ENCODE data around the gene CYP2D6. TPM values are rescaled to one million over a fixed set of nuclear protein-coding genes. Genes with fewer than 3 reads are reported as not detected.
"Not testable (repeated sequence)": the region's sequence is repeated elsewhere in the genome, so short reads cannot be mapped to it uniquely, and the experiment has no call there.

Gene CYP2D6
- total and polyA plus RNA-seq, 3 donors from 2014 or later: 0.54 to 2.0 (median 1.4) TPM

DNA sequence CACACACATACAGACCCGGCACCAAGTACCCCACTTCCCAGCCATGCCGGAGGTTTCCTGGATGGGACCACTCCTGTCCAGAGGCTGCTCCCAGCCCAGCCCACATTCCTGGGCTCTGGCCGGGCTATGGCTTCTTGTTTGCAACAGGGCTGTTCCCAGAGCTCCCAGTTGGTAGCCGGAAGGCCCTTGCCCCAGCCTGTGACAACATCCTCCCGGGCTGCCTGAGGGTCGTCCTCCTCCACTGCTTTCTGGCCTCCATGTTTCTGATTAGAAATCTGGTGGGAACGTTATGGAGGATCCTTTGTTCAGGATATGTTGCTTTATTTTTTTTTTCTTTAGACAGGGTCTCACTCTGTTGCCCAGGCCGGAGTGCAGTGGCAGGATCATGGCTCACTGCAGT lies 952 bp upstream of the CYP2D6 start:
- no peaks in the 10 kb centered on the region for H3K36me3 ChIP-seq (ENCODE audit: low read depth, missing control alignments)
- no peaks in the 10 kb centered on the region for H3K27me3 ChIP-seq
- no peaks in the 10 kb centered on the region for H3K9me3 ChIP-seq
- intact Hi-C loops (cut with DNase I; ENCODE audit: low total_unique reads): no loop called here
- no peak for TF ChIP-seq POLR2A (IDR thresholded peaks at IDR 0.05)
- TF ChIP-seq, protein P1, sequence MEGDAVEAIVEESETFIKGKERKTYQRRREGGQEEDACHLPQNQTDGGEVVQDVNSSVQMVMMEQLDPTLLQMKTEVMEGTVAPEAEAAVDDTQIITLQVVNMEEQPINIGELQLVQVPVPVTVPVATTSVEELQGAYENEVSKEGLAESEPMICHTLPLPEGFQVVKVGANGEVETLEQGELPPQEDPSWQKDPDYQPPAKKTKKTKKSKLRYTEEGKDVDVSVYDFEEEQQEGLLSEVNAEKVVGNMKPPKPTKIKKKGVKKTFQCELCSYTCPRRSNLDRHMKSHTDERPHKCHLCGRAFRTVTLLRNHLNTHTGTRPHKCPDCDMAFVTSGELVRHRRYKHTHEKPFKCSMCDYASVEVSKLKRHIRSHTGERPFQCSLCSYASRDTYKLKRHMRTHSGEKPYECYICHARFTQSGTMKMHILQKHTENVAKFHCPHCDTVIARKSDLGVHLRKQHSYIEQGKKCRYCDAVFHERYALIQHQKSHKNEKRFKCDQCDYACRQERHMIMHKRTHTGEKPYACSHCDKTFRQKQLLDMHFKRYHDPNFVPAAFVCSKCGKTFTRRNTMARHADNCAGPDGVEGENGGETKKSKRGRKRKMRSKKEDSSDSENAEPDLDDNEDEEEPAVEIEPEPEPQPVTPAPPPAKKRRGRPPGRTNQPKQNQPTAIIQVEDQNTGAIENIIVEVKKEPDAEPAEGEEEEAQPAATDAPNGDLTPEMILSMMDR (IDR thresholded peaks at IDR 0.05): no peak
- no peak overlapping the region for H3K4me3 ChIP-seq
- no peaks in the 10 kb centered on the region for H3K4me1 ChIP-seq
- H3K27ac ChIP-seq: no peak overlapping the region
- 66 to 74% methylated on average over 8 of the region's 8 CpGs for WGBS, 2 donors
- DNase-seq: no peak

DNA sequence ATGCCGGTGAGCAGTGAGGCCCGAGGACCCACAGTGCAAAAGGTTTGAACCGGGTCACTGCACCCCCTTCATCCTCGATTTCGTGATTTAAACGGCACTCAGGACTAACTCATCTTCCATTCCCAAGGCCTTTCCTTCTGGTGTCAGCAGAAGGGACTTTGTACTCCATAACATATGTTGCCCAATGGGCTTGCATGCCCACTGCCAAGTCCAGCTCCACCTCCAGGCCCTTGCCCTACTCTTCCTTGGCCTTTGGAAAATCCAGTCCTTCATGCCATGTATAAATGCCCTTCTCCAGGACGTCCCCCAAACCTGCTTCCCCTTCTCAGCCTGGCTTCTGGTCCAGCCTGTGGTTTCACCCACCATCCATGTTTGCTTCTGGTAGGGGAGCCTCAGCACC lies 428 bp downstream of the CYP2D6 start:
- H3K27ac ChIP-seq; H3K4me1 ChIP-seq; H3K9me3 ChIP-seq; H3K27me3 ChIP-seq; H3K4me3 ChIP-seq; H3K36me3 ChIP-seq (ENCODE audit: low read depth, missing control alignments); DNase-seq; intact Hi-C loops (cut with DNase I; ENCODE audit: low total_unique reads): not testable (repeated sequence)
- WGBS, 2 donors: 0 to 67% methylated on average over 1 of the region's 7 CpGs

DNA sequence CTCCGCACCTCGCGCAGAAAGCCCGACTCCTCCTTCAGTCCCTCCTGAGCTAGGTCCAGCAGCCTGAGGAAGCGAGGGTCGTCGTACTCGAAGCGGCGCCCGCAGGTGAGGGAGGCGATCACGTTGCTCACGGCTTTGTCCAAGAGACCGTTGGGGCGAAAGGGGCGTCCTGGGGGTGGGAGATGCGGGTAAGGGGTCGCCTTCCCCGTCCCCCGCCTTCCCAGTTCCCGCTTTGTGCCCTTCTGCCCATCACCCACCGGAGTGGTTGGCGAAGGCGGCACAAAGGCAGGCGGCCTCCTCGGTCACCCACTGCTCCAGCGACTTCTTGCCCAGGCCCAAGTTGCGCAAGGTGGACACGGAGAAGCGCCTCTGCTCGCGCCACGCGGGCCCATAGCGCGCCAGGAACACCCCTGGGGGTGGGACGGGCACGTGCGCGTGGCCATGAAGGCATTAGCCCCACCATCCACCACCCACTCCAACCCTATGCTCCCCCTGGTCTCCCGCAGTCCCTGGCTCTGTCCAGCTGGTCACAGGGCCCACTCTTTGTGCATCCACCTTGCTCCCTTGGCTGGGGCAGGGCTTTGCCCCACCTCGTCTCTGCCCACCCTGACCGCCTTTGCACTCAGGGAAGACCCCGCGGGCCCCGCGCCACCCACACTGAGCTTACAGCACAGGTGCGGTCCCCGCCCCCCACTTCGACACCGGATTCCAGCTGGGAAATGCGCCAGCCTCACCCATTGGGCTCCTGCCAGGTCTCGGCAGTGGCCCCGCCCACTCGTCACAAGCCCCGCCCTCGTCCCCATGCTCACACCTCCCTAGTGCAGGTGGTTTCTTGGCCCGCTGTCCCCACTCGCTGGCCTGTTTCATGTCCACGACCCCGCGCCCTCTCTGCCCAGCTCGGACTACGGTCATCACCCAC lies 1.6 kb downstream of the CYP2D6 start:
- peak; percentile 51 for DNase-seq
- intact Hi-C loops (cut with DNase I; ENCODE audit: low total_unique reads): not testable (repeated sequence)
- 37 to 72% methylated on average over 41 to 55 of the region's 65 CpGs for WGBS, 2 donors

DNA sequence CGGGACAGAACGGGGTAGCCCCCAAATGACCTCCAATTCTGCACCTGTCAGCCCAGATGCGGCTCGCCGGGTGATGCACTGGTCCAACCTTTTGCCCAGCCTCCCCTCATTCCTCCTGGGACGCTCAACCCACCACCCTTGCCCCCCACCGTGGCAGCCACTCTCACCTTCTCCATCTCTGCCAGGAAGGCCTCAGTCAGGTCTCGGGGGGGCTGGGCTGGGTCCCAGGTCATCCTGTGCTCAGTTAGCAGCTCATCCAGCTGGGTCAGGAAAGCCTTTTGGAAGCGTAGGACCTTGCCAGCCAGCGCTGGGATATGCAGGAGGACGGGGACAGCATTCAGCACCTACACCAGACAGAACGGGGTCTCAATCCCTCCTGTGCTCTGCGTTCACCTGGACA lies 2.6 kb downstream of the CYP2D6 start:
- DNase-seq; H3K27me3 ChIP-seq; H3K4me1 ChIP-seq; H3K9me3 ChIP-seq; H3K36me3 ChIP-seq (ENCODE audit: low read depth, missing control alignments); intact Hi-C loops (cut with DNase I; ENCODE audit: low total_unique reads); H3K27ac ChIP-seq; H3K4me3 ChIP-seq: not testable (repeated sequence)
- WGBS, 2 donors: 68 to 87% methylated on average over 7 to 13 of the region's 13 CpGs

More for the DNA sequence above, 1.6 kb downstream of the CYP2D6 start:
- H3K9me3 ChIP-seq; H3K36me3 ChIP-seq (ENCODE audit: low read depth, missing control alignments); H3K27me3 ChIP-seq; H3K27ac ChIP-seq; H3K4me3 ChIP-seq; H3K4me1 ChIP-seq: not testable (repeated sequence)

DNA sequence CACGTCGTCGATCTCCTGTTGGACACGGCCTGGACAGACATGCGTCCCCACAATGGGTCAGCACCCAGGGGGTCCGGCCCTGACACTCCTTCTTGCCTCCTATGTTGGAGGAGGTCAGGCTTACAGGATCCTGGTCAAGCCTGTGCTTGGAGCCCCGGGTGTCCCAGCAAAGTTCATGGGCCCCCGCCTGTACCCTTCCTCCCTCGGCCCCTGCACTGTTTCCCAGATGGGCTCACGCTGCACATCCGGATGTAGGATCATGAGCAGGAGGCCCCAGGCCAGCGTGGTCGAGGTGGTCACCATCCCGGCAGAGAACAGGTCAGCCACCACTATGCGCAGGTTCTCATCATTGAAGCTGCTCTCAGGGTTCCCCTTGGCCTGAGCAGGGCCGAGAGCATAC lies 3.0 kb downstream of the CYP2D6 start:
- WGBS, 2 donors: 86 to 88% methylated on average over 10 to 13 of the region's 16 CpGs
- TF ChIP-seq, protein P1 (IDR thresholded peaks at IDR 0.05): no peak
- no peak for TF ChIP-seq POLR2A (IDR thresholded peaks at IDR 0.05)
- Histone ChIP-seq H3K9me3 (no peaks in the 10 kb centered on the region), H3K27me3 (no peaks in the 10 kb centered on the region), H3K27ac (no peak overlapping the region), H3K4me1 (no peaks in the 10 kb centered on the region), H3K4me3 (no peak overlapping the region), H3K36me3 (ENCODE audit: low read depth, missing control alignments) (no peaks in the 10 kb centered on the region)
- DNase-seq: no peak
- intact Hi-C loops (cut with DNase I; ENCODE audit: low total_unique reads): no loop called here

DNA sequence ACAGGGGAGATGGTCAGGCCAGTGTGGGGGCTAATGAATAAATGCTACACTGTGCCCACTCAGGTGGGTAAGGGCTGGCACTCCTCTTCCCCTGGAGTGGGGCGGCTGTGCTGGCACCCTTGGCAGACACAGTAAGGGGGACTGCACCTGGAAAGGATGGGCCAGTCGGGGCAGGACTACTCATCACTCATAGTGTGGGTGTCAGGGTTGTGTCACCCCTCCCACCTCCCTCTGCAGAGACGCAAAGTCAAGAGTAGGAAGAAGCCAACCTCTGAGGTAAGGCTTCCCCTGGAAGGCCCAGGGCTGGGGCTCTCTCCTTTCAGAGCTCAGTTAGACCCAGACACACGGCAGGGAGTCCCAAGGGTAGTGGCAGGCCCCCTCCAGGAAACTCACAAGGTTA lies 7.1 kb downstream of the CYP2D6 start:
- DNase-seq; H3K4me1 ChIP-seq; intact Hi-C loops (cut with DNase I; ENCODE audit: low total_unique reads); H3K27ac ChIP-seq; H3K27me3 ChIP-seq; H3K4me3 ChIP-seq; H3K9me3 ChIP-seq; H3K36me3 ChIP-seq (ENCODE audit: low read depth, missing control alignments): not testable (repeated sequence)
- no CpG with 5 or more reads among the region's 4 CpGs for WGBS, 2 donors

DNA sequence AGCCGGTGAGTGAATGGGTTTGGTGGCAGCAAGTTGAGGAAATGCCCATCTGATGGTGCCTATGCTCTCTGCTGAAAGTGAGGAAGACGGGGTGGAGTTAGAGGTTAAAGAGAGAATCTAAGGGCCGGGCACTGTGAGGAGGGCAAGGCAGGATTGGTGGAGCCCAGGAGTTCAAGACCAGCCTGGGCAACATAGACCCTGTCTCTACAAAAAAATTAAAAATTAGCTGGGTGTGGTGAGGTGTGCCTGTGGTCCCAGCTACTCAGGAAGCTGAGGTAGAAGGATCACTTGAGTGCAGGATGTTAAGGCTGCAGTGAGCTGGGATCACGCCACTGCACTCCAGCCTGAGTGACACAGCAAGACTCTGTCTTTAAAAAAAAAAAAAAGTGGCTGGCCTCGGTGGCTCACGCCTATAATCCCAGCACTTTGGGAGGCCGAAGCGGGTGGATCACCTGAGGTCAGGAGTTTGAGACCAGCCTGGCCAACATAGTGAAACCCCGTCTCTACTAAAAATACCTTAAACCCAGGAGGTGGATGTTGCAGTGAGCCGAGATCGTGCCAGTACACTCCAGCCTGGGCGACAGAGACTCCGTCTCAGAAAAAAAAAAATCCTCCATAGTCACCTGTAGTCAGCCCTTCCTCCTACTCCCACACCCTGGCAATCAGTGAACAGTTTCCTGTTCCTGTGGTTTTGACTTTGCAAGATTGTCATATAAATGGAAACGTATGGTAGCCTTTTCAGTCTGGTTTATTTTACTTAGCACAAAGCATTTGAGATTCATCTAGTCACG lies 10.2 kb downstream of the CYP2D6 start:
- DNase-seq; H3K27me3 ChIP-seq; H3K36me3 ChIP-seq (ENCODE audit: low read depth, missing control alignments); H3K27ac ChIP-seq; H3K9me3 ChIP-seq; H3K4me3 ChIP-seq; intact Hi-C loops (cut with DNase I; ENCODE audit: low total_unique reads); H3K4me1 ChIP-seq: not testable (repeated sequence)
- 78 to 85% methylated on average over 15 of the region's 15 CpGs for WGBS, 2 donors
